C4-2B (cell line): Measurements from ENCODE around the gene SNTG2.

Source experiments
- ZFX ChIP-seq: fragments of 450-650 bp; IDR thresholded peaks from 2 replicates; pipeline ENCODE4 v1.6.1; 2017
- TF ChIP-seq, protein P1 (sequence below): fragments of 450-650 bp; conservative IDR thresholded peaks from 2 replicates; pipeline ENCODE4 v1.5.1; 2017; ENCODE audit warnings: mild to moderate bottlenecking

DNA sequence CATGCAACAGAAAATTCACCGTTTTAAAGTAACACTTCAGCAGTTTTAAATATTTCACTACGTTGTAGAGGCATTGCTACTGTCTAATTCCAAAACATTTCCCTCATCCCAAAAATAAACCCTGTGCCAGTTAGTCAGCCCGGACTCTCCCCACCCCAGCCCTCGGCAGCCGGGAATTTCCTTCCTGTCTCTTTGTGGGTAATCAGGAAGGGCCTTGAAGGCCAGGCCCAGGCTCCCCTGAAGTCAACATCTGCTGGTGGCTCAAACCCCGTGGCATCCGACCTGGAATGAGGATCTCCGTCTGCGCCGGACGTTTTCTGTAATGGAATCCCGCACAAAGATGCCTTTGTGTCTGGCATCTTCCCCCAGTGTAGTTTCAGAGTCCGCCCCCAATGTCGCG lies 219.6 kb downstream of the SNTG2 start:
- TF ChIP-seq, protein P1, sequence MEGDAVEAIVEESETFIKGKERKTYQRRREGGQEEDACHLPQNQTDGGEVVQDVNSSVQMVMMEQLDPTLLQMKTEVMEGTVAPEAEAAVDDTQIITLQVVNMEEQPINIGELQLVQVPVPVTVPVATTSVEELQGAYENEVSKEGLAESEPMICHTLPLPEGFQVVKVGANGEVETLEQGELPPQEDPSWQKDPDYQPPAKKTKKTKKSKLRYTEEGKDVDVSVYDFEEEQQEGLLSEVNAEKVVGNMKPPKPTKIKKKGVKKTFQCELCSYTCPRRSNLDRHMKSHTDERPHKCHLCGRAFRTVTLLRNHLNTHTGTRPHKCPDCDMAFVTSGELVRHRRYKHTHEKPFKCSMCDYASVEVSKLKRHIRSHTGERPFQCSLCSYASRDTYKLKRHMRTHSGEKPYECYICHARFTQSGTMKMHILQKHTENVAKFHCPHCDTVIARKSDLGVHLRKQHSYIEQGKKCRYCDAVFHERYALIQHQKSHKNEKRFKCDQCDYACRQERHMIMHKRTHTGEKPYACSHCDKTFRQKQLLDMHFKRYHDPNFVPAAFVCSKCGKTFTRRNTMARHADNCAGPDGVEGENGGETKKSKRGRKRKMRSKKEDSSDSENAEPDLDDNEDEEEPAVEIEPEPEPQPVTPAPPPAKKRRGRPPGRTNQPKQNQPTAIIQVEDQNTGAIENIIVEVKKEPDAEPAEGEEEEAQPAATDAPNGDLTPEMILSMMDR, result no peak
- no peak for TF ChIP-seq ZFX
